ENCODE measurements around the gene MAPK1.
"Not testable (repeated sequence)": the region's sequence is repeated elsewhere in the genome, so short reads cannot be mapped to it uniquely, and the experiment has no call there.

MAPK1 gene

GRCh38 chr22:21754523-21754922 lies 112.9 kb downstream of the MAPK1 start:
- no peak for DNase-seq (ENCODE audit: low read depth)

DNA sequence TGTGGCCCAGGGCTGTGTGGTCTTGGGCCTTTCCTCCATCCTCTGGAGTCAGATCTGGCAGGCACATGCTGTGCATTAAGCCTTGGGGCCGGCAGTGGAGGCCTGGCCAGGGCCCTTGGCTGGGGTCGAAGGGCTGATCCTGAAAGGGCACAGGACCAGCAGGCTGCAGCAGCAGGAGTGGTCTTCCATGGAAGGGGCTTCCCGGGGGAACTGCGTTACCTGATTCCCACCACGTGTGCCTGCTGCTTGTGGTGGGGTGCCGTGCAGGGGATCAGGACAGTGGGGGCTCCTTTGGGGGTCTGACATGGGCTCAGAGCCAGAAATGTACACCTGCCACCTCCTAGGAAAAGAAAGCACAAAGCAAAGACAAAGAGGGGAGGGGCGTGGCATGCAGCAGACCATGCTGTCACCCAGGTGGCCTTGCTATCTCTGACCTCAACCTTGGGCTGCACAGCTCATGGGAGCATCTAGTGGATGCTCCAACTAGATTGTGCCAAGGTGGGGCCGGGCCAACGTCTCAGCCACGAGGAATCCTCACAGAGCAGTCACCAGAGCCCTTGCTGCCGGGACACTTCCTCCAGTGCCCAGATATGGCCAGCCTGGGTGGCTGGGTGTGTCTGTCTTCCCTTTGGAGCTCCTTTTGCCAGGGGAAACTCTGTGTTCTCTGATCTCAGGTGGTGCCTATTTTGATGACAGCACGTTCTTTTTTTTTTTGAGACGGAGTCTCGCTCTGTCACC lies 113.9 kb downstream of the MAPK1 start:
- no peak for DNase-seq (ENCODE audit: low read depth)

DNA sequence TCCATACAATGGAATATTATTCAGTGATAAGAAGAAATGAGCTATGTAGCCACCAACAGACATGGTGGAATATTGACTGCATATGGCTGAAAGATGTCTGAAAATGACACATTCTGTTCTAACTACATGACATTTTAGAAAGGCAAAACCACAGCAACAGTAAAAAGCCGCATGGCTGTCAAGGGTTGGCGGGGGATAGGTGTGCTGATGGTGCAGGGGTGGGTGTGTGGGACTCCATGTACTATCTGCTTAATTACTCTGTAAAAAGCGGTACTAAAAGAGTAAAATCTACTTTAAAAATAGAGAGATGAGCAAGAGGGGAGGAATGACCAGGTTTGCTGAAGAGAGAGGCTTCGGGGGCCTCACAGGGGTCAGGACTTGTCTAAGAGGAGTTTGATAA lies 115.2 kb downstream of the MAPK1 start:
- DNase-seq (ENCODE audit: low read depth), result no peak

GRCh38 chr22:21745948-21746347 lies 121.5 kb downstream of the MAPK1 start:
- DNase-seq (ENCODE audit: low read depth), result no peak

- DNase-seq (ENCODE audit: low read depth), result not testable (repeated sequence)
These were observed 122.5 kb downstream of the MAPK1 start for GRCh38 chr22:21744917-21745316.

- no peak for DNase-seq (ENCODE audit: low read depth)
These were observed 125.7 kb downstream of the MAPK1 start for GRCh38 chr22:21741790-21742189.

DNA sequence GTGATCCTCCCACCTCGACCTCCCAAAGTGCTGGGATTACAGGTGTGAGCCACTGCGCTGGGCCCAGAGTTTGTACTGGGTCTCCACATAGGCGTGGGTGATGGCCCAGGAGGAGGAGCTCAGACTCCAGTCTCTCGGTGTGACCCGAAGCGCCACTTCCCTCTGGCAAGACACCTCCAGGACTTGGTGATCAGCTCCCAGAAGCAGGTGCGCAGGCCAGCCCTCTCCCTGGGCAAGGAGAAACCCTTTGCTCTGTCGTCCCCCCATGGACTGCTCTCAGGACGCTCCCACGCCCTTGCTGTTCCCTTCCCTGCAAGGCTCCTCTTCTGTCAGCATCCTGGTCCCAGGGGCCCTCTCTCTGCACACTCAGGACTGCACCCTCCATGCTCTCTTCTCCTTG lies 126.4 kb downstream of the MAPK1 start:
- no peak for DNase-seq (ENCODE audit: low read depth)

- no peak for DNase-seq (ENCODE audit: low read depth)
These were observed 127.5 kb downstream of the MAPK1 start for GRCh38 chr22:21739828-21740377.

DNA sequence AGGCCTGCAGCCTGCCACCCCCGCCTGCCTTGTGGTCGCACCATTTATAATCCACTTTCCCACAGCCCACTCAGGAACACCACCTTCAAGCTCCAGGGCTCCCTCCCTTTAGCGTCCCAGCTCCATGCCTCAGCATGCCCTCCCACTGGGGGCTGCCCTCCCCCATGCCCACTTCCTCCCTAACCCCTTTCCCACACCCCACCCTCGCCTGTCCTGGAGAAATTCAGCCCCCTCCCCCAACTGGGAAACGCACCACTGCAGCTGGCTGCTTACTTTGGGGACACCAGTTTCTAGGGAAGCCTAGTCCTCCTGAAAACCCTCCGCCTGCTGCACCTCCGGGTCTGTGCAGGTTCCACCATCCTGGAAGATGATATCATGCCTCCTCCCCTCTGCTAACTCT lies 128.5 kb downstream of the MAPK1 start:
- no peak for DNase-seq (ENCODE audit: low read depth)

- no peak for DNase-seq (ENCODE audit: low read depth)
These were observed 129.4 kb downstream of the MAPK1 start for GRCh38 chr22:21738081-21738480.

GRCh38 chr22:21736948-21737347 lies 130.5 kb downstream of the MAPK1 start:
- no peak for DNase-seq (ENCODE audit: low read depth)

- no peak for DNase-seq (ENCODE audit: low read depth)
These were observed 131.3 kb downstream of the MAPK1 start for GRCh38 chr22:21736084-21736642.

GRCh38 chr22:21735200-21736083 lies 132.0 kb downstream of the MAPK1 start, which contains the start of gene YPEL1:
TSS of gene YPEL1 (minus strand) at chr22:21735794. CDS start at chr22:21710744, 25,050 bp downstream.
- DNase-seq (ENCODE audit: low read depth), result peak; percentile 53

GRCh38 chr22:21734540-21735199 lies 132.8 kb downstream of the MAPK1 start:
- no peak for DNase-seq (ENCODE audit: low read depth)

- no peak for DNase-seq (ENCODE audit: low read depth)
These were observed 135.9 kb downstream of the MAPK1 start for GRCh38 chr22:21731503-21731902.

DNA sequence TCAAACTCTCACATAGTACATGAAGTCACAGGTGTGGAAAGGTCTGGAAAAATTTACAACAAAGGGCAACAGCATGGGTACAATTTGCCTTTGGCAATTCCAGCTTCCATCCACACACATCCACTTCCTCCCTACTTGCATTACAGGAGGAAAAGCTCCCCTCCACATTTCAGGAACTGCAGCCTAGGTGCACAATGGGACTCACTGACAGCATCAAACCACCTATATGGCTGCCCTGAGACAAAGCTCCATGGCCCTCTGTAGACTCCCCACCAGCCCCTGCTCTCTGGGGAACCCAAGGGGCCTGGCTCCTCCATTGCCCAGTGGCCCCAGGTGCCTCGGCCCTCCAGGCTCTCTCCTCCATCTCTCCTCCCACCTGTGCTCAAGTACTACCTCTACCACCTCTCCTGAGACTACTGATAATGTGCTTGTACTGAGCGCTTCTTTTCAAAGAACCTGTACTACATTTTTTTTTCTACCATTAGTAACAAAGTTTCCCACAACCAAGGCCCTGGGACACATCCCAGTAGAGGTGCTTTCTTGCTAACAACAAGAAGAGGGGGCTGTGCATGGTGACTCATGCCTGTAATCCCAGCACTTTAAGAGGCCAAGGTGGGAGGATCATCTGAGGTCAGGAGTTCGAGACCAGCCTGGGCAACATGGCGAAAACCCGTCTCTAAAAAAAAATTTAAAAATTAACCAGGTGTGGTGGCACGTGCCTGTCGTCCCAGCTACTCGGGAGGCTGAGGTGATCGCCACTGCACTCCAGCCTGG lies 136.7 kb downstream of the MAPK1 start:
- DNase-seq (ENCODE audit: low read depth), result no peak

GRCh38 chr22:21729184-21729583 lies 138.3 kb downstream of the MAPK1 start:
- not testable (repeated sequence) for DNase-seq (ENCODE audit: low read depth)

DNA sequence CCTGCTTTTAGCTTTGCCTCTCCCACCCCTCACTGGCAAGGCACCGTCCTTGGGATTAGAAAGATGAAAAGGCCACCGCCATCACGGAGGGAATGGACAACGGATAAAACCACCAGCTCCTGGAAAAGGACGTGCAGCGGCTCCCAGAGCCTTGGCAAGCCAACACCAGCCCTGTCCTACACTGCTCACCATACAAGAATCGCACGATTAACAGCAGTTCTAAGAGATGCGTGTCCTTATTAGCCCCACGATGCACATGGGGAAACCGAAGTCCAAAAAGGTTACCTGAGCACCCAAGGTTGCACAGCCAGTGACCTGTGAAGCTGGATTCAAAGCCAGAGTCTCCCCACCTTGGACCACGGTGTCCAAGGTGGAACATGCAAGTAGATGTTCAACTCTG lies 139.2 kb downstream of the MAPK1 start:
- no peak for DNase-seq (ENCODE audit: low read depth)

DNA sequence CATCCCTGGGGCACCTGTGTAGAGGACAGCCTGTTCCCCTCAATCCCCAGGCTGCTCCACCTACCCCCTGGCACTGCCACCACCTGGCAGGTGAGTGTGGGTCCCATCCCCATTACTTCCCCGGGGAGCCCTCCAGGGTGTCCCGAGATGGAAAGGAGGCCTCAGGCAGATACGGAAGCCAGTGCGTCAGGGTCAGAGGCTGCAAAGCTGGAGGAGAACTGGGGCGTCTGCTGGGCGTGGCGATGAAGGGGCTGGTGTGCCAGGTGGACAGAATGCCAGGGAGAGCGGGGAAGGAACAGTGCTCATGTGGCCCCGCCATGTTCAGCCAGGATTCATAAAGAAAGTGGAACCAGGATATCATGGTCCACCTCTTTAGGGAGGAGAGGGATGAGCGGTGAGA lies 139.7 kb downstream of the MAPK1 start:
- DNase-seq (ENCODE audit: low read depth), result no peak

DNA sequence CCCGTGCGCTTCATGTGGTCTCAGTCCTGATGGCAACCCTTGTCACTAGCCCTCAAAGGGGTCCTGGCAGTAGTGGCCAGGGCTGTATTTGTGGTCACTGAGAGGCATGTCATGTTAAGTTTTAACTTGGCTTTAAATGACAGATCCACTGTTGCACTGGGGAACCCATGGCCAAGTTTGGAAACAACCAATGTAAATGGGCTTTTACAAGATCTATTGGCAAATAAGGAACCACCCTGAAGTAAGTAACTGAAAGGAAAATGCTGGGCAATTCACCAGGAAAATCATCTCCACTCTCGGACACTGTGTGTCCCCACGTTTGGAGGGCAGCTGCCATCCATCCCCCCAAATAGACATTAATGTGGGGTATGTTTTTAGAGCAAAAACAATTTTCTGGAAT lies 140.3 kb downstream of the MAPK1 start:
- DNase-seq (ENCODE audit: low read depth), result no peak

DNA sequence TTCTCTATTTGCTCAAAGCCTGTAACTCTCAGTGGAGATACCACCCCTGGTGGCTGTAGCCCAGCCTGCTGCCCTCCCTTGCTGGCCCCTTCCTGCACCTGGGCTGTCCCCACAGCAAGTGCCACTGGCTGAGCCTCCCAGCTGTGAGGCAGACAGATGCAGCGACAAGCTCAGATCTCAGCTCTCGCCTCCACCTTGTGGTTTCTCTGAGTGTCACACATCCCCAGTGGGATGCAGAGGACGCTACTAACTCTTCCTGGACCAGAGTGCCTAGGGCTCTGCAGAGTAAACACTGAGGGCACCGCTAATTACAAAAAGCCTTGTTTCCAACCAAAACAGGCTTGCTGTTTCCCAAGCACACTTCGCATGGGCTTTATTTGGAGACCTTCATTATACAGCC lies 140.8 kb downstream of the MAPK1 start:
- no peak for DNase-seq (ENCODE audit: low read depth)
